Muscle layer of duodenum (tissue), 2 donors: ENCODE data around the gene RABGAP1.

Experiments used
- H3K27ac ChIP-seq: one replicate; pipeline ENCODE4 v1.7.0; 2013; ENCODE audit warnings: mild to moderate bottlenecking, low read length
- H3K27me3 ChIP-seq: one replicate; pipeline ENCODE4 v1.7.0; 2013; ENCODE audit warnings: low read depth, mild to moderate bottlenecking, control low read depth, low read length
- H3K36me3 ChIP-seq, 2 donors: one replicate each; pipeline ENCODE4 v1.7.0; 2013; ENCODE audit warnings: low read length in 2 of 2, control low read depth in 1 of 2, mild to moderate bottlenecking in 1 of 2; ENCODE audit not compliant: insufficient read depth in 2 of 2, control insufficient read depth in 1 of 2
- H3K4me1 ChIP-seq, 2 donors: one replicate each; pipeline ENCODE4 v1.7.0; 2013; ENCODE audit warnings: low read length in 2 of 2, mild to moderate bottlenecking in 2 of 2, control low read depth in 1 of 2, moderate library complexity in 1 of 2; ENCODE audit not compliant: insufficient read depth in 2 of 2, control insufficient read depth in 1 of 2
- H3K4me3 ChIP-seq, 2 donors: one replicate each; pipeline ENCODE4 v1.7.0; 2013; ENCODE audit warnings: low read length in 2 of 2, low read depth in 1 of 2, mild to moderate bottlenecking in 1 of 2
- H3K9me3 ChIP-seq, 2 donors: one replicate each; pipeline ENCODE4 v1.7.0; 2013; ENCODE audit warnings: low read length in 2 of 2, control low read depth in 1 of 2, mild to moderate bottlenecking in 1 of 2; ENCODE audit not compliant: control insufficient read depth in 1 of 2
- donor health status: healthy.

RABGAP1 gene

DNA sequence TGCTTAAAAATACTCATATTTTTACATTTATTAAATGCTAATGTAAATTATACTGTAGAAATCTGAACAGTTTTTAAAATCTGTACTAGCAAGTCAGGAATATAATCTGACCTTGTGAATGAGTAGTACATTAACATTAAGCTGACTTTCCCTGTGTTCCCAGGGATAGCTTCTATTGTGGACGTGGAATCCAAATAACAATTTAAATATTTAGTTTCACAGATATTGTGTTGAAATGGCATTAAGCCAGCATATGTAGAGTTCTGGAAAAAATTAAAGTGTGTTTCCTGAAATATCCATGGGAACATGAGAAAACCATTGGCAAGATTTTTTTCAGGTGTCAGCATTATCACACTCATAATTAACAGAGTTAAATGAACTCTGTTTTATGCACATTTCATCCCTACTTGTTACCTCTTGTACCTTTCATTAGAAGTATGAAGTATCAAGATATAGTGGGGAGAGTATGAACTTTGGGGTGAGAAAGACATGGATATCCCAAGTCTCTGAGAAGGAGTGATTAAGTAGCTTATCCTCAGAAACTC is 5.7 kb downstream of the RABGAP1 start:
- no peaks in the 10 kb centered on the region for H3K9me3 ChIP-seq
- no peaks in the 10 kb centered on the region for H3K27me3 ChIP-seq
- no peak overlapping the region for H3K27ac ChIP-seq
- H3K4me1 ChIP-seq: peaks cover 0 to 33% of the 10 kb centered on the region in 2 donors
- no peaks in the 10 kb centered on the region for H3K36me3 ChIP-seq
- no peak overlapping the region for H3K4me3 ChIP-seq

DNA sequence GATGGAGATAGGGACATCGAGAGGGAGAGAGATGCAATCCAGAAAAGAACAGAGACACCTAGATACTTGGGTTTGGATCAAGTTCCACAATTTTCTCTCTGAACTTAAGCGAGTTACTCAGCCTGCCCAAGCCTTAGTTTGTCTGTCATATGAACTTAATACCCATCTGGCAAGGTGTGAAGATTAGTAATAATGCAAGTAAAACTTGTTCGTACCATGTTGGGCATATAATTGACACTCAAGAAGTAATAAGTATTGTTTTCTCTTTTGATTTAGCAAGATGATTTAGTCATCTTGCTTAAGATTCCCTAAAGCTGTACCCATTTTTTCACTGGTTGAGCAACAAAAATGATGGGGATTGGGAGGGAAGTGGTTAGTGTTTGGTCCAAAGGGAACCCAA is 7.5 kb downstream of the RABGAP1 start:
- peak overlapping the region in 1 of 2 donors; percentile 23 for H3K4me3 ChIP-seq
- H3K36me3 ChIP-seq: no peaks in the 10 kb centered on the region
- no peaks in the 10 kb centered on the region for H3K27me3 ChIP-seq
- no peaks in the 10 kb centered on the region for H3K9me3 ChIP-seq
- peaks cover 0 to 23% of the 10 kb centered on the region in 2 donors for H3K4me1 ChIP-seq
- H3K27ac ChIP-seq: no peak overlapping the region

DNA sequence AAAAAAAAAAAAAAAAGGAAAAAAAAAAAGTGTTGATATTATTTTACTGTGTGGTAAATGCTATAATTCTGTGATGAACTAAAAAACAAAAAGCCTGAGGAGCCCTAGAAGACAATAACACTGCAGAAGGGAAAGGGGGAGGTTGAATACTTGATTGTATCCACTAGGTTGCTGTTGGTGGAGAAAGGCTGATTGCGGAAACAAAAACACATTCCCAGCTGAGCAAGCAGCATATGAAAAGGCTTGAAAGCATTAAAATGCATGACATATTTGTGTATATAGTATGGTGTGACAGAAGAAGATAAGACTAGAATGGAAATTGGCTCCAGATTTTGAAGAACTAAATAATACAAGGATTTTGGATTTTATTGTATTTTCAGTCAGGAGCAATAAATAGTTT is 8.9 kb downstream of the RABGAP1 start:
- H3K4me3 ChIP-seq: no peak overlapping the region
- H3K27ac ChIP-seq: no peak overlapping the region
- no peaks in the 10 kb centered on the region for H3K27me3 ChIP-seq
- H3K9me3 ChIP-seq: no peaks in the 10 kb centered on the region
- peaks cover 4 to 35% of the 10 kb centered on the region in 2 donors for H3K4me1 ChIP-seq
- no peaks in the 10 kb centered on the region for H3K36me3 ChIP-seq

DNA sequence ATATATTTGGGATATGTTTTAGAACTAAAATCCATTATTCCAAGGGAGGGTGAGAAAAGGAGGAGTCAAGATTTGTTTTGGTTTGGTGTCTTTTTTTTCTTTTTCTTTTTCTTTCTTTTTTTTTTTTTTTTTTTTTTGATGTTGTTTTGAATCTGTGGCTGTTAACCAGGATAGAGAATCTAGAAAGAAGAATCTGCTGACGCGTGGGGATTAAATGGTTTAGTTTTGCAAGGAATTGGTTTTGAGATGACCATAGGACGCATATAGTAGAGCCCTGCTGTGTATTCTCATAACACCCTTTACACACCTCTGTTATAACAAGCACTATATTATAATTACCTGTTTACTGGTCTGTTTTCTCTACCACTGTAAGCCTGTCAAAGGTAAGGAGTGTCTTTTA is 9.4 kb downstream of the RABGAP1 start:
- no peak overlapping the region for H3K4me3 ChIP-seq
- H3K9me3 ChIP-seq: no peaks in the 10 kb centered on the region
- no peaks in the 10 kb centered on the region for H3K27me3 ChIP-seq
- no peaks in the 10 kb centered on the region for H3K36me3 ChIP-seq
- peaks cover 9 to 33% of the 10 kb centered on the region in 2 donors for H3K4me1 ChIP-seq
- H3K27ac ChIP-seq: no peak overlapping the region

DNA sequence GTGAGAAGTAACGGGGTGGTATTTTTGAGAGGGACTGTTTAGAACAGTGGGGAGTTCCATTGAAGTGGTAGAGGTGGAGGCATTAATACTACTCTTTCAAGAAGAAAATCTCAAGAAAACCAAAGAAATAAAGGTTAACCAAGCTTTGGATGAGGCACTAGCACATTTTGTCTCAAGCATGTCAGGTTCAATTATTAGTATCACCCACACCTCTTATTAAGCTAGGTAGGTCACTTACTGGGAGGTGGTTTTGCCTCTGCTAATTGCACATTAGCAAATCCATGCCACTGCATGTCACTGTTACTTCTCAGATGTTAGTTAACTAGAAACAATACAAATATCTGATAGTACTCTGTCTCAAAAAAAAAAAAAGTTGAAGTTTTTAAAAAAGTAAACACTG is 10.2 kb downstream of the RABGAP1 start:
- H3K27ac ChIP-seq: no peak overlapping the region
- H3K4me1 ChIP-seq: peaks cover 13 to 36% of the 10 kb centered on the region in 2 donors
- H3K27me3 ChIP-seq: no peaks in the 10 kb centered on the region

DNA sequence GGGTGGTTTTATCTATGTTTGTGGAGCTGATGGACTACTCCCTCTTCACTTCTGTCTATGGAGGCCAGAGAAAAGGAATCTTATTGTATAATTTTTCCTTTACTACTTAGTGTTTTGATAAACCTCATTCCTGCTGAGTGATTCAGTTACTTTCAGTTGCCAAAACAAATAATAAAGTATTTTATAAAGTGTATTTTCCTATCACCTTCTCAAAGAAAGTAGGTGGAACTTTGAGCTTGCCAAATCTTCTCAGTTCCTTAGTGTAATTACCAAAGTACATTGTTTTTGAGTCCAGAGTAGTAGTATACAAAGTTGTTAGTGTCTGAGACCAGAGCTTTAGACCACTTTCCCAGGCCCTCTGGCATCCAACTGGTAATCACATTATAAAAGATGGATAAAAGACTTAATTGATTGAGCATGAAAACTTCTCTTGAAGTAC is 13.5 kb downstream of the RABGAP1 start:
- peaks cover 13 to 19% of the 10 kb centered on the region in 2 donors for H3K4me1 ChIP-seq
- H3K9me3 ChIP-seq: no peaks in the 10 kb centered on the region
- H3K27me3 ChIP-seq: no peaks in the 10 kb centered on the region
- H3K36me3 ChIP-seq: peaks cover 0 to under 1% of the 10 kb centered on the region in 2 donors
- H3K4me3 ChIP-seq: no peak overlapping the region
- no peak overlapping the region for H3K27ac ChIP-seq

More for the DNA sequence above, 10.2 kb downstream of the RABGAP1 start:
- Histone ChIP-seq H3K9me3 (no peaks in the 10 kb centered on the region), H3K36me3 (no peaks in the 10 kb centered on the region), H3K4me3 (no peak overlapping the region)

DNA sequence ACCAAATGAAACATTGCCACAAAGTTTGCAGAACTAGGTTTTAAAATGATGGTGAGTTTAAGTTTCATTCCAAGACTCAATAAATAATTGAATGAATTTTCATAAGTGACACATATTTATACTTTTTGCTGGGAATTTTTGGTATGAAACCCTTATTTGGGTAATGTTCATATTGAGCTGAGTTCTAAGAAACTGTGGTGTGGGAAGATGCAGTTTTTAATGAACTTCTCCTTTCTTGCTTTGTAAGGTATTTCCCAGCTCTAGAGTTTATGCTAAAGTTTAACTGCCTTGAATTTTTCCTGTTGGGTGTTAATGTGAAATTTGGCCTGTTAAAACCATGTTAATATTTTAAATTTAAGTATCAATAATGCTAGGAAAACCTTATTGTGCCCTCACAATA is 15.1 kb downstream of the RABGAP1 start:
- Histone ChIP-seq H3K4me3 (no peak overlapping the region), H3K36me3 (peaks cover 0 to 13% of the 10 kb centered on the region in 2 donors), H3K9me3 (no peaks in the 10 kb centered on the region), H3K27ac (no peak overlapping the region), H3K4me1 (peaks cover 13 to 19% of the 10 kb centered on the region in 2 donors), H3K27me3 (no peaks in the 10 kb centered on the region)

DNA sequence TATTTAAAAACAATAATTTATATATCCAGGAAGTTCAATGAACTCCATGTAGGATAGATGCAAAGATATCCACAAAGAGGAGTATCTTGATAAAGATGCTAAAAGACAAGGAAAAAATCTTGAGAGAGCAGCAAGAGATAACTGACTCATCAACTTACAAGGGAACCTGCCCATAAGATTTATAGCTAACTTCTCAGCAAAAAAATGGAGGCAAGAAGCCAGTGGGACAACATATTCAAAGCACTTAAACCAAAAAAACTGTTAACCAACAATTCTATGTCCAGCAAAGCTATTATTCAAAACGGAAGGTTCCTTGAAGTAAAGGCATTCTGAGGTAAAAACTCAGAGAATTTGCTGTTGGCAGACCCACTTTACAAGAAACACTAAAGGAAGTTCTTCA is 20.3 kb downstream of the RABGAP1 start:
- Histone ChIP-seq H3K9me3 (no peaks in the 10 kb centered on the region), H3K27ac (no peak overlapping the region), H3K36me3 (peaks cover 0 to 21% of the 10 kb centered on the region in 2 donors), H3K4me3 (no peak overlapping the region), H3K4me1 (no peaks in the 10 kb centered on the region), H3K27me3 (no peaks in the 10 kb centered on the region)

DNA sequence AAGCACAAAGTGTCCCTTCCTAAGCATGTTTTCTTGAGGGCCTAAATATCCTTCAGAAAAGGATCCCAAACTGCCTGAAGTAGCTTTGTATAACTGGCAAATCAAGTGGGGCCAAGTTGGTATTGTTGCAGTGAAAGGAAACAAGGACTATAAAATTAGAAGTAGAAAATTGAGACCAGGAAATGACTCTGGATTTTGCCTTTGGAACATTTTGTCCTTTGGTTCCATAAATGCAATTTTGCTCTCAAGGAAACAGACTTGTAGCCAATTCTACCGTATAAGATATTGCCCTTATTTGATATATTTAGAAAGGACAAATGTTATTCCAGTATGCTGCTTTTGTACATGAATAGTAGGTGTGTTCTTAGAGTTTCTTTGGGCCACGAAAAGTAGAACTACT is 34.4 kb downstream of the RABGAP1 start:
- peaks cover 11 to 18% of the 10 kb centered on the region in 2 donors for H3K36me3 ChIP-seq
- H3K4me1 ChIP-seq: peaks cover 7 to 8% of the 10 kb centered on the region in 2 donors
- no peak overlapping the region for H3K4me3 ChIP-seq
- H3K27ac ChIP-seq: no peak overlapping the region
- H3K27me3 ChIP-seq: no peaks in the 10 kb centered on the region
- no peaks in the 10 kb centered on the region for H3K9me3 ChIP-seq

DNA sequence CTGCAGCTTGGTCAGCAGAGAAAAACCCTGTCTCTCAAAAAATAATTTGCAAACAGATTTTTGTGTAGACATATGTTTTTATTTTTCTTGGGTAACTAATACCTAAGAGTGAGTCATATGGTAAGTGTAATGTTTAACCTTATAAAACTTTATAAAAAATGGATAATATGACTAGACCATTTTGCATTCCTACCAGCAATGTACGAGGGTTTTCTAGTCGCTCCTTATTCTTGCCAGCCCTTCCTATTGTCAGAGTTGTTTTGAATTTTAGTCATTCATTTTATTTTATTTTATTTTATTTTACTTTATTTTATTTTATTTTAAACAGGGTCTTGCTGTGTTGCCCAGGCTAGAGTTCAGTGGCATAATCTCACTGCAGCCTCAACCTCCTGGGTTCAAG is 37.8 kb downstream of the RABGAP1 start:
- H3K4me3 ChIP-seq: no peak overlapping the region
- H3K27ac ChIP-seq: no peak overlapping the region
- H3K9me3 ChIP-seq: no peaks in the 10 kb centered on the region
- H3K36me3 ChIP-seq: peaks cover 0 to 4% of the 10 kb centered on the region in 2 donors
- peaks cover 7 to 8% of the 10 kb centered on the region in 2 donors for H3K4me1 ChIP-seq
- H3K27me3 ChIP-seq: no peaks in the 10 kb centered on the region

DNA sequence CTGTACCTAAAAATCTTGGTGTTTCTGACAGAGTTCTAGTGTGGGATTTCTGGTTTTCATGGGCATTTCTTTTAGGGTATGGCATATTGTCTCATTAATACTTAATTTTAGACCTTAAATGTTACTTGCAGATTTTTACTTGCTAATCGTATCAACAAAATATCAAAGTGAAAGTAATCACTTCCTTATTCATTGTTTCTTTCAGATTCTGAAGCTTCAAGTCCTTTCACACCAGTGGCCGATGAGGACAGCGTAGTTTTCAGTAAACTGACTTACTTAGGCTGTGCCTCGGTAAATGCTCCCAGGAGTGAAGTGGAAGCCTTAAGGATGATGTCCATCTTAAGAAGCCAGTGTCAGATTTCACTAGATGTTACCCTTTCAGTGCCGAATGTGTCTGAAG is 45.2 kb downstream of the RABGAP1 start:
- H3K9me3 ChIP-seq: no peaks in the 10 kb centered on the region
- peaks cover 8 to 23% of the 10 kb centered on the region in 2 donors for H3K36me3 ChIP-seq
- no peaks in the 10 kb centered on the region for H3K27me3 ChIP-seq
- H3K4me1 ChIP-seq: no peaks in the 10 kb centered on the region
- no peak overlapping the region for H3K4me3 ChIP-seq
- H3K27ac ChIP-seq: no peak overlapping the region

DNA sequence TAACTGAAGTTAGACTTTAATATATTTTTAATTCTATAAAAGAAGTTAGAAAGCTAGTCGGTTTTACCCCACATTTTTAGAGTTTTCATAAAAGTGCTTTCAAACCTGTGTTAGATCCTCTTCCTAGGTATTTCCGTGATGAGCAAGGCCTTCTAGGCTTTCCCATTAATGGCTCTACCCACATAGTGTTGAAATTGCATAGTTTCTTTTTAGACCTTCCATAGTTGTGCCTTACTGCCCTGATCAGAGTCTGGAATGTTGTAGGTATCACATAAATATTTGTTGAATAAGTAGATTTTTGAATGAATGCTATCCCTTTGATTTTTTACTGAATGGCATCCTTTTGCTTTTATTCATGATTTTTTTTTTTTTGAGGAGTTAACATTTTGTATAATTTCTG is 47.3 kb downstream of the RABGAP1 start:
- peaks cover 8 to 23% of the 10 kb centered on the region in 2 donors for H3K36me3 ChIP-seq

More for the DNA sequence above, 47.3 kb downstream of the RABGAP1 start:
- H3K27me3 ChIP-seq: no peaks in the 10 kb centered on the region
- H3K9me3 ChIP-seq: no peaks in the 10 kb centered on the region
- H3K4me1 ChIP-seq: peaks cover 0 to 4% of the 10 kb centered on the region in 2 donors
- H3K4me3 ChIP-seq: no peak overlapping the region
- no peak overlapping the region for H3K27ac ChIP-seq
